BJ (cell line): ENCODE measurements around the gene PDE4D. TPM values are rescaled to one million over a fixed set of nuclear protein-coding genes. Genes with fewer than 3 reads are reported as not detected.

Source experiments
- CTCF ChIA-PET: fragments of 350-600 bp; formaldehyde crosslinking; extraction: SDS; loops from one replicate; lab custom pipeline; 2021; ENCODE audit warnings: antibody characterized with exemption, inconsistent platforms; lab: Yijun Ruan, JAX
- POLR2A ChIA-PET: fragments of 300-600 bp; sonication (Branson Sonifier 250); formaldehyde crosslinking; extraction: SDS; loops from one replicate; lab custom pipeline; 2021; ENCODE audit warnings: antibody characterized with exemption; lab: Charles Lee
- DNase-seq: peaks from one replicate; pipeline ENCODE4 v3.0.0-alpha.2; 2011; ENCODE audit warnings: low read depth
- H3K27me3 ChIP-seq: 2 replicates; pipeline ENCODE4 v1.6.0; 2011; ENCODE audit warnings: low read length; ENCODE audit not compliant: control insufficient read depth, insufficient read depth
- H3K36me3 ChIP-seq: 2 replicates; pipeline ENCODE4 v1.5.1; 2011; ENCODE audit warnings: low read length; ENCODE audit not compliant: control insufficient read depth, insufficient read depth
- H3K4me3 ChIP-seq: 2 replicates; pipeline ENCODE4 v1.5.1; 2011; ENCODE audit warnings: low read depth, mild to moderate bottlenecking, control low read depth, low read length
- CTCF ChIP-seq: IDR thresholded peaks from 2 replicates; pipeline ENCODE4 v1.5.1; 2011; ENCODE audit warnings: low read depth, mild to moderate bottlenecking, control low read depth, inconsistent platforms, low read length, moderate library complexity; ENCODE audit not compliant: insufficient read depth
- polyA plus RNA-seq: library from polyadenylated mRNA; depleted of rRNA; stranded (reverse); fragments of >200 nt; gene quantifications from 2 replicates; pipeline ENCODE4 v1.2.3, GENCODE V29; 2011

The PDE4D gene
- polyA plus RNA-seq, 1 experiment: 2.8 TPM

GRCh38 chr5:59837071-59837470 lies 56.5 kb downstream of the PDE4D start:
- ChIA-PET CTCF (no interaction called here), POLR2A (no interaction called here)
- TF ChIP-seq CTCF: no peak
- Histone ChIP-seq H3K36me3 (no peaks in the 10 kb centered on the region), H3K4me3 (no peak overlapping the region), H3K27me3 (peaks cover 6% of the 10 kb centered on the region)
- DNase-seq: no peak

- DNase-seq: no peak
- Histone ChIP-seq H3K4me3 (no peak overlapping the region), H3K27me3 (peaks cover 8% of the 10 kb centered on the region), H3K36me3 (no peaks in the 10 kb centered on the region)
- no peak for TF ChIP-seq CTCF
- ChIA-PET CTCF (no interaction called here), POLR2A (no interaction called here)
Measured at GRCh38 chr5:59835800-59836199, 57.7 kb downstream of the PDE4D start.

GRCh38 chr5:59833448-59833847 lies 60.1 kb downstream of the PDE4D start:
- ChIA-PET POLR2A (no interaction called here), CTCF (no interaction called here)
- H3K36me3 ChIP-seq: no peaks in the 10 kb centered on the region
- peaks cover 9% of the 10 kb centered on the region for H3K27me3 ChIP-seq
- H3K4me3 ChIP-seq: no peak overlapping the region
- DNase-seq: no peak
- TF ChIP-seq CTCF: no peak

GRCh38 chr5:59832577-59833301 lies 60.8 kb downstream of the PDE4D start:
- H3K36me3 ChIP-seq: no peaks in the 10 kb centered on the region
- H3K4me3 ChIP-seq: no peak overlapping the region
- POLR2A ChIA-PET: no interaction called here
- DNase-seq: no peak
- CTCF ChIA-PET: interaction anchor here (2.1 kb wide), 1 partner anchor 19 kb away, joined by 7 read pairs; no protein-coding TSS in a partner anchor
- TF ChIP-seq CTCF: no peak
- peaks cover 10% of the 10 kb centered on the region for H3K27me3 ChIP-seq

- CTCF ChIA-PET: interaction anchor here (0.5 to 2.1 kb wide), 4 partner anchors 14 to 313 kb away, joined by 3 to 7 read pairs (median 4); no protein-coding TSS in a partner anchor
- Histone ChIP-seq H3K4me3 (no peak overlapping the region), H3K36me3 (no peaks in the 10 kb centered on the region), H3K27me3 (peaks cover 10% of the 10 kb centered on the region)
- POLR2A ChIA-PET: no interaction called here
- no peak for DNase-seq
- TF ChIP-seq CTCF: no peak
Measured at GRCh38 chr5:59831326-59832010, 62.1 kb downstream of the PDE4D start.
